HG03175 (cell line): ENCODE data around the gene DOCK11.

ENCODE experiments used
- ATAC-seq: cut with Tn5 transposase; IDR thresholded peaks from one replicate; pipeline ENCODE4 v1.9.1; 2021; ENCODE audit warnings: mild to moderate bottlenecking, moderate library complexity; ENCODE audit not compliant: unreplicated experiment

Gene DOCK11

DNA sequence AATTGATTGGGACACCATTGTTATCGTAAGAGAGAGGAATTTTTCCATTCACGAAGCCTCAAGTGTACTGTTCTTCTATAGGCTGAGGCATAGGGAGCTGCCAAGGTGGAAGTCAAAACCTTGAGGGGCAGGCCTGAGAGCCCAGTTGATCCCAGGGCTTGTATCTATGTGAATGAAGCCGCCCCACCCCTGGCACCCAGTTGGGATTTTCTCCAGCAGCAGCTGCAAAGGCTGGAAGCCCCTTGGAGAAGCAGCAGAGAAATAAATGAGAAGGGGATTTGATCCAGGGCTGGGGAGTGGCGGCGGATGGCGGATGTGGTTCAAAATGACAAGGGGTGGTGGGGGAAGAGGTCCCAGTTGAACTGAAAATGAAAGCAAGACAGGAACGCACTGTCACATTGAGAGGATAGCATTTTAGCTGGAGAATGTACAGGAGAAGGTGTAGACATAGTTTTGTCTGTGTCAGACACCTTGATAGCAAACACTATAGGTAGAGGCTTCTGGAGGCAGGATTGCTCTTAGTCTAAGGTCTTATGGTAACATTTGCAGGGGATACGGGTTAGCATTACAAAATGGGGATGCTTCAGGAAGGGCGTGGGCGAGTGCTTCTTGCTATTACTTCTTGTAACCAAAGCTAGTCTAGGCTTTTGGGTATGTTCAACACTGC lies 32.6 kb downstream of the DOCK11 start:
- ATAC-seq = peak; percentile 84

DNA sequence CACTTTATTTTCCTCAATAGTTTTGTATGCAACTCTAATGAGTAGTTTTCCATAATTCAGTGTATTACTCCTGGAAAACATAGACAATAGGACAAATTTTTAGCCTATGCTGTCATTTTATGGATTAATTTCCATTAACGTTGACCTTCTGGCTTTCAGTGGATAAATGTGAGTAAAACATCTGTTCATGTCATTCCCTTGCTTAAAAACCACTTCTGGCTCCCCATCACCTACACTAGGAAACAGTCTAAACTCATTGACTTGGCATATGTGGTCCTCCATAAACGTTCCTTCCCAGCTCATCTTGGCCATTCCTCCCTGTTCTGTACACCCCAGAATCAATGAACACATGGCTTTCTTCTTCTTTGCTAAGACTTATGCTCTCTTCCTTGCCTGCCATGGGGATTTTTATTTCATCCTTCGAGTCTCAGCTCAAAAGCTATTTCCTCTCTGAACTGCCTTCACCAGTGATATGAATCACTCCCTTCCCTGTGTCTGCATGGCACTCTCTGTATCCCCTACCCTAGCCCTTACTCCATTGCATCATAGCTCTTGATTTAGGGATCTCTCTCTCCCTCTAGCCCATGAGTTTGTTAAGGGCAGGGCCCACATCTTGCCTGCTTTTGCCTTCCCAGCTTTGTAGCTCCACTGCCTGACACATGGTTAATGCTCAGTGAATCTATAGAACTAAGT lies 34.8 kb downstream of the DOCK11 start:
- no peak for ATAC-seq

DNA sequence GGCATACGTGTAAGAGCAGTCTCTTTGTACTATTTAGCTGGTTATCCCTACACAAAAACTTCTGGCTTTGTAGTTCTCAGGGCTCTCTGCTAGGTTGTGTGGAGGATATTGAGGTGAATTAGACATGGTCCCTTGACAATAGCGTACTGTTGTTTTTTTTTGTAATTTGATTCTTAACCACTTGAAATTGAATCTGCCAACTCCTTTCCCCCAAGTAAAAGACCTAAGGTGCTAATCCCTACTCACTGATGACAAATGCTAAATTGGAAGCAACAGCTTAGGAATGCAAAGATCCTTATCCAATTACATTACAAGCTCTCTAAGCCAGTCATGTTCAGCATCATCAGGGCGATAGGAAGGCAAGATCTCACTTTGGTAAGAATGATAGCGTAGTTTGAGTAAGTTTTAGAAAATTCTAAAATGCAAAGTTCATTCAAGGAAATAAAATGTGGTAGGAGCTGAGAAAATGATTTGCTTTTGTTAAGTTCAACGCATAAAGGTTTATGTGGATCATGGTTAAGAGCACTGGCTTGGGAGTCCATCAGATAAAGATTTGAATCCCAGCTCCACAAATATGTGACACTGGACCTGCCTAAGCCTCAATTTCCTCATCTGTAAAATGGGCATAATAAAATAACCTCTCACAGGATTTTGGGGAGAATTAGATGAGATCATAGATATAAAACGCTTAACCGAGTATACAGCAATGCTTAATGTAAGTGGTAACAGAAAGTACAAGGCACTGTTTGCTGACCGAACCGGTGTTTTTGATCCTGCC lies 39.3 kb downstream of the DOCK11 start:
- ATAC-seq = no peak

DNA sequence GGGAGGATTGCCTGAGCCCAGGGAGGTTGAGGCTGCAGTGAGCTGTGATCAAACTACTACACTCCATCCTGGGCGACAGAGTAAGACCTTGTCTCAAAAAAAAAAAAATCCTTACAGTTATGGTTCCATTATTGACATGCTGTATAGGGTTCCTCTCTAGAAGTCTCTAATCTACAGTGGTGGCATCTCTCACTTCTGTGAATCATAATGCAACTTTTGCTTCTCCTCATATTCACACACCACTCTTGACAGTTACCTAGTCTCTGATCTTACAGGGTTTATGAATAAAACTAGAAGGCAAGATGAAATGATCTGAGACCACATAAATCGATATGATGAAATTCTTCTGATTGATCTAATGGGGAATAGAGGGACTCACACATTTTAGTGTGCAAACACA lies 40.6 kb downstream of the DOCK11 start:
- ATAC-seq = peak; percentile 51

DNA sequence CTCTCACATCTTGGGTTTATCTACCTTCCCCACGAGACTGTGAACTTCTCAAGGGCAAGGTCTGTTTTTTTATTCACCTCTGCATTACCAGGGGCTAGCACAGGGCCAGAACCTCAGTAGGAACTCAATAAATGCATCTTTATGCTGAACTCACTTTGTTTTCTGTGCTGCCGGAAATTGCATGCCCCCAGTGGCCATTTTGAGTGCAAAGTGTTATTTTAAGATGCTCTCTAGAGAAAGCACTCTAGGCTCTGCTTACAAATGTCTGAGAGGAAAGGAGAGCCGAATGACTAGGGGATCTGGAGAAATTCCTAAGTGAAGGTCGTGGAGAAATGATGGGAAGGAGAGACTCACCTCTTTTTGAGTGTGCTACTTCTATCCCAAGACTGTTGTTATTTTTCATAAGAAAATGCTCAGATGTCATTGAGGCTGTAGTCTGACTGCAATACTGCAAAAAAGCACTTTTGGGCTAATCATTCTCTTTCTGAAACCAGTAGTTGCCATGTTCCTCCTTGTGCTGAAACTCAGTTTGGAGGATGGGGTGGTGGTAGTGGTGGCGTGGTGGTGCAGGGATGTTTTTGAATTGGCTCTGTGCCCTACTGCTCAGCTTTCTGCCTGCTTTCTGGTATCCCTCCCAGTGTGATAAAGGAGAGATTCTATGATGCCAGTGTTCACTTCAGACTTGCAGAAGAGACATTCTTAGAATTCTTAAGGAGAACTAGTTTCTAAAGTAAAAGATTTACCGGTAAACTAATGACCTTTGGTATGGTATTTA lies 41.3 kb downstream of the DOCK11 start:
- peak; percentile 75 for ATAC-seq

DNA sequence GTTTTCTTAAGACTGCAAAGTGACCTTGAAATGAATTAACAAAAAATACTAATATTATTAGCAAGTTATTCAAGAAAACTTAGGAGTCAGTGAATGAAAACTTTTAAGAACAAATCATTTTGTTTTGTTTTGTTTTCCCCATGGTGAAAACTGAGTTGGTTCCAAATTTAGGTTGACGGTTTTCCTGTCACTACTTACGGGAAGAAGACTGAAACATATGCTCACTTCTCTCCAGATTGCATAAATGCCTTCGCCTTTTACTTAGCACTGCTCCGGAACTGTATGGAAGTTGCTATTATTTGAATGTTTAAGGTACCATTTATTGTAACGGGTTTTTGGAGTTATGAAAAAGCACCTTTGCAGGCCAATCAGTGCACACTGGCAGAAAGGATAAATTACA lies 42.8 kb downstream of the DOCK11 start:
- no peak for ATAC-seq

DNA sequence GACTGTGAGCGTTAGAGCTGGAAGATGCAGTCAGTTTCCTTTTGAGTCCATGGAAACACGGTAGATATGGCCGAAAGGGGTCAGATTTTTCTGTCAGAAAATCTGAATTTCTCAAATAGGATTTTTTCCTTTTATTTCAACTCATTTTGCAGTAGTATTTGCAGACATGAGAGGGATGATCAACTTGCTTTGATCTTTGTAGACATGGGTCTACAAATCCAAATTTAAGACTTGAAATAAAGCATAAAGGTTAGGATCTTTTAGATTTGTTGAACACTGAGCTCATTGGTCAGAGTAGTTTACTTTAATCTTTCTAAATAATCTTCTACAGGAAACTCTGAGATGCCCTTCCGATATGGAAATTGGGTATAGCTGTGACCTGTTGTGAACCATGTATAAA lies 44.7 kb downstream of the DOCK11 start:
- no peak for ATAC-seq

DNA sequence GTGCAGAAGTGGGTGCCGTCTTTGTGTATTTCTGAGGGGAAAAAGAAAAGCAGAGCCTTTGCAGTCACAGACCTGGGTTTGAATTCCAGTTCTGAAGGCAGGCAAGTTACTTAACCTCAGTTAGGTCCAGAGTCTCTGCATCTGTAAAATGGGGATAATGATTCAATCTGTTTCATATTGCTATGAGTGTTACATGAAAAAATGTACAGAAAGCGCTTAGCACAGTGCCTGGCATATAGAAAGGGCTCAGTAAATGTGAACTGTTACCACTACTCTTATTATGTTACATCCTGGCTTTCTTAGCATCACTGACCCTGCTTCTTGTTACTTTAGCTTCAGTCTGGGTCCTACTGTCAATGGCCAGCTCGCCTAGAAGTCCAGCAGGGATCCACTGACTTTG lies 45.9 kb downstream of the DOCK11 start:
- no peak for ATAC-seq

DNA sequence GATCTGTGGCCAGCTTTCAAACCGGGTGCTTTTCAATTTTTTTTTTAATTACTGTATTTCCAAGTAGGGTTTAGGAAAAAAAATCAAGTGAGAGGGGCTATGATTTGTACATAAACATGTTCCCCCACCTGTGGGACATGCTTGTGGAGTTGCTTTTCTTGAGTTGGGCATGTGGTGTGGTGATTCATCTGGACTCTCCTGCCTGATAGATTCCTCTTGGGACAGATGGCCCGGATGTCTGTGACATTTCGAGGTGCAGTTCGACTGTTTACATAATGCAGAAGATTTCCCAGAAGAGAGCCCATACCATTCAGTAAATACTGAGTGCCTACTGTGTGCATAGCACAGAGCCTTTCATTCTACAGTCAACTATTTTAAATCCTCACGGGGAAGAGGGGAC lies 49.9 kb downstream of the DOCK11 start:
- no peak for ATAC-seq

DNA sequence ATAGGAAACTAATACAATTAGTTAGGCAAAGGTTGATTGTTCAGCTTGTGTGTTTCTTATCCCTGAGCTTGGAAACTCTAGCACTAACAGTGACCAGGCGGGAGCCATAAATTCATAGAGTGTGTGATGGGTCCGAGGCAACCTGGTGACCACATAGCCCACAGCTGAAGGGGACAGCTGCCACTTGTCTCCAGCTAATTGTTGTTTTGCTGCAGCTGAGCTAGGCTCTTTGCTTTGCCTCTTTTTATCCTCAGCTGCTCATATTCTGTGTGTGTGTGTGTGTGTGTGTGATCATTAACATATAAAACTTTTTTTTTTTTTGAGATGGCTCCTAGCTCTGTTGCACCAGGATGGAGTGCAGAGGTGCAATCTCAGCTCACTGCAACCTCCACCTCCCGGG lies 53.2 kb downstream of the DOCK11 start:
- ATAC-seq = no peak

DNA sequence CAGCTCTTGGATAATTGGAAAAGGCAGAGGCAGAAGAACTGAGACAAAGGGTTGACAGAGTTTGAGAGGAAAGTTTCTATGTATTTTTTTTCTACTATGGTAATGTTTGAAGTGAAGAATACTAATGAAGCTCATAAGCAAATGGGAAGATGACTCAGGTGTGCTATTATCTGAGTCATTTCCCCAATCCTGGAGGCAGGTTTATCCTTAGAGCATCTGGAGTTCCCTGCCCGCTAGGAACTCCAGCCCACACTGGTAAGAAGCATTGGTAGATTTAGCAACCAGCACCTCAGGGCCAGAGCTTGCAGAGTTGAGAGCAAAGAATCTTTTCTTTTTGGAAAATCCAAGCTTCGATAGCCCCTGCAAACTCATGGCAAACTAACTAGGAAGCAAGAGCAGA lies 55.2 kb downstream of the DOCK11 start:
- ATAC-seq = no peak

DNA sequence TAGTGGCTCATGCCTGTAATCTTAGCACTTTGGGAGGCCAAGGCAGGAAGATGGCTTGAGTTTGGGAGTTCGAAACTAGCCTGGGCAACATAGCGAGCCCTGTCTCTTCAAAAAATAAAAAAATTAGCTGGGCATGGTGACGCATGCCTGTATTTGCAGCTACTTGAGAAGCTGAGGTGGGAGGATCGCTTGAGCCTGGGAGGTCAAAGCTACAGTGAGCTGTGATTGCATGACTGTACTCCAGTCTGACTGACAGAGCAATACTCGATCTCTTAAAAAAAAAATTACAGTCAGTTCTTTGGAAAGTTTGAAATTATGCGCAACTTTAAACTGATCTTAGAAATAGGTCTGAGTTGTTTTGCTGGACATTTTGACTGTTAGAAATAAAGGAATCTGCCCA lies 55.8 kb downstream of the DOCK11 start:
- no peak for ATAC-seq

DNA sequence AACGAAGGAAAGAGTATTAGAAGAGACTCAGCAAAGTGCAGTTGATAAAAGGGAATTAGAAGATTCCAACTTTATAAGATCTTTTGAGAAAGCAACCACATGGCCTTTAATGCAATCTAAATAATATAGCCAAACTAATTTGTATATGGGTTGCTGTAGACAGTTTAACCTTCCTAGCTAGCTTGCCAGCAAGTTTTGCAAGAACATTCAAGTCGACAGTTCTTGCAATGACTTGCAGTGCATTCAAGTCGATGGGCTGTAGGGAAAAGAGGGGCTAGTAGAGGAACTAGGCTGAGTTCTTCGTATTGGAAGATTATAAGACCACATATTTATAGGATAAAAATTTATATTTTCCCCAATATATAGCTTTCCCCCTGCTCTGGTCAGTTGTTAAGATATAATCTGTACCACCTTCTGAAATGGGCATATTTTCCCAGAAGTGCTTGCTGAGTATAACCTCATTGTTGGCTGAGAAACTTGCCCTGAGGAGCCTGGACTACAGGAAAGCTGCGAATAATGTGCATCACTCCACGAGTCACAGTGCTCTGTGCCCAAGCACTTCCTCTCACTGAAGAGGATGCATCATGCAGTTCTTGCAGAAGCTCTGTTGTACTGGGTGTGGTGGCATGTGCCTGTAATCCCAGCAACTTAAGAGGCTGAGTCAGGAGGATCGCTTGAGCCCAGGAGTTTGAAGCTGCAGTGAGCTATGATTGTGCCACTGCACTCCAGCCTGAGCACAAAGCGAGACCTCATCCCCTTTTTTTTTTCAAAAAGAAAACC lies 56.7 kb downstream of the DOCK11 start:
- no peak for ATAC-seq

DNA sequence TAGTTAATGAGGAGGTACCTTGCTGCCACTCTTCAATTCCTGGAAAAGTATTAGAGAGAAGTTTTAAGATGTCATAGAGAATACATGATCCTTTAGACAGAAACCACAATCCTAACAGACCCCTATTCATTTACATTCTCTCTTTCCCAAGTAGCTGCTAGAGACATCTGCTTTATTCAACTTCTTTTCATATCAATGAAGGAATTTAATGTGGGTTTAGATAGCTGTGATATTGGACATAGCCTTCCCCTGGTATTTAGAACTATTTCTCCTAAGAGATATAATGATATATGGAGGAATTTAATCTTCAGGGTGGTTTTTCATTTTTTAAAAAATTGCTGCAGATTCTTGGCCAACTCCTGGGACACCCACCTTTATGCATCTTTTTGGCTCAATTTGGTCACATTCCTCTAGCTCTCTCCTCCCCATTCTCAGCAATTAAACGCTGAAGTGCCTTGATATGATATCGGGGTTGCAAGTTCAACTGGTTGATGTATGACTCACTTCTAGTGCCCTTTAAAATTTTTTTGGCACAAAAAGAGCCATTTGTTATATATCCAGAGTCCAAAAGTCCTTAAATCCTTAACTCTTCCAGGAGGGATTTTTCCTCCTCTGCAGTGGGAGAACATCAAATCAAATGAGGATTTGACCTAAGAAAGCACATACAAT lies 57.6 kb downstream of the DOCK11 start:
- no peak for ATAC-seq

DNA sequence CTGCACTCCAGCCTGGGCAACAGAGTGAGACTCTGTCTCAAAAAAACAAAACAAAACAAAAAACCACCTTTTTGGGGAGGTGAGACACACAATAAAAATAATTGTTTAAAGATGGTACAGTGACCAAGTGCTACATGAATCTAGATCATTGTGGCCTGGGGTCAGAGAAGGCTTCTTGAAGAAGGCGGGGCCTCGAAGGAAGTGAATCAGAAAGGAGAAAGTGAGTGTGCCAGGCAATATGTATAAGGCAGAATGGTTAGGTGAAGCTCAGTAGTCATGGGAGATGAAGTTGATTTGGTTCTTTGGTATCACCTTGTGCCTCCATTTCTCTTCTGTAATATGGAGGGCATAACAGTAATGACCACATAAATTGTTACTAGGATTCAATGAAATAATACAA lies 58.9 kb downstream of the DOCK11 start:
- no peak for ATAC-seq

DNA sequence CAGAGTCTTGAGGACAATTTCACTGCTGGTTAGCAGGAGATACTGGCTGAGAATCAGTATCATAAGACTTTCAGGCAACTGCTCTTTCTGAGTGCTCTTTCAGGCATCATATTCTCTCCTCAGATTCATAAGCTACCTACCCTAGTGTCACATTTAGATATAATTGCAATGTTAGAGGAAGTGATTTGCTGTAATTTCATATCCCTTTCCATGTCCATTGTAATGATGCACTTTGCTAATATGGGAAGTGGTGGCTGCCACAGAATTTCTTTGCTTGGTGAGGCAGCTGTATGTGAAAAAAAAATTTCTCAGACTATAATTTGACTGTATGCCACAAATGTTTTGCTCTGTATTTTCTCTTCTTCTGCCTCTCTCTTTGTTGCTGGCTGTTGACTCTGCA lies 63.3 kb downstream of the DOCK11 start:
- no peak for ATAC-seq

DNA sequence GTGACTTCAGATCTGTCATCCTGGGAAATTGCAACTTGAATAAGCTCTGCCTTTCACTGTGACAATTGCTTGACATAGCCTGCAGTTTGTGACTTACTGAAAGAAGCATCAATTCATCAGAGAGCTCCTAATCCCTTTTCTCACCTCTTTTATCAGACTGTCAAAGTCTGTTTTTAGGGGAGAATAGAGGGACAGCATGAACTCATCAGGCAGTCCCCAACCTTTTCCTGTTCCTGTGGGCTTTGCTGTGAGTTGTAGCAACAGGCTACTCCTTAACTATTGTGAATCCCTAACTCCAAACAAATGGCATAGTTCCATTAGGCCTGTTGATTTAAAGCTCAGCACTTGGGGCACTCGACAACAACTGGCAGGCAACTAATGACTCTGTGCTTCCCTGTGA lies 64.9 kb downstream of the DOCK11 start:
- no peak for ATAC-seq

DNA sequence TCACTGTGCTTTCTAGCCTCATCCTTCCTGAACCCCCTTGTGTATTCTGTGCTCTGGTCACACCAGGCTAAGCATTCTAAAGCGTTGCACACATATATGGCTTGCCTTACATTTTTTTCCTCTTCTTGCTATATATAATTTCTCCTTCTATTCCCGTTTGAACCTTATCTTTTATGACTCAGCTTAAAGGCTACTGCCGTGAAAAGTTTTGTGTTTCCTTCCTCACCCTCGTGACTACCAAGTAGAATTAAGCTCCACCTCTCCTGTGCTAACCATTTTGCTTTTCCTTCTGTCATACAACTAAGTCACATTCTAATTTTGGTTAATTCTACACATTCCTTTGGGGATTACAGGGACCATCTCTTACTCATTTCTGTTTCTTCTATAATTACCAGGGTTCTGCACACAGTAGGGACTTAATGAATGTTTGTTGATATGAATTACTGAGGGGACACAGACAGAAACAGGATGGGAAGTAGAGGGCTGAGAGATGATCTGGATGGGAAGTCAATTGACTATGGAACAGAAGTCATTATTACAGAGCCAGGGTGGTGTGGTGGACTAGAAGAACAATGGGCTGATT lies 67.1 kb downstream of the DOCK11 start:
- ATAC-seq = no peak

DNA sequence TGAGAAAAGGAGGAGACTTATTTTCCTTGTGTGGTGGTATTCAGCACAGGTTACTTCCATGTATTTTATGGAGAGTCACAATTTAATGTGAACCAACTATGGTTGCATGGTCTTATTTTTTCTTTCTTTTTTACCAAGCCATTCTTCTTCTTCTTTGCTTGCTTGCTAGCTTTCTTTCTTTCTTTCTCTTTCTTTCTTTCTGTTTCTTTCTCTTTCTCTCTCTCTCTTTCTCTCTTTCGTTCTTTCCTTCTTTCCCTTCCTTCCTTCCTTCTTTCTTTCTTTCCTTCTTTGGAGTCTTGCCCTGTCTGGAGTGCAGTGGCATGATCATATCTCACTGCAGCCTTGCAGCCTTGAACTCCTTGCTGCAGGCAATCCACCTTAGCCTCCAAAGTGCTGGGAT lies 68.9 kb downstream of the DOCK11 start:
- no peak for ATAC-seq

DNA sequence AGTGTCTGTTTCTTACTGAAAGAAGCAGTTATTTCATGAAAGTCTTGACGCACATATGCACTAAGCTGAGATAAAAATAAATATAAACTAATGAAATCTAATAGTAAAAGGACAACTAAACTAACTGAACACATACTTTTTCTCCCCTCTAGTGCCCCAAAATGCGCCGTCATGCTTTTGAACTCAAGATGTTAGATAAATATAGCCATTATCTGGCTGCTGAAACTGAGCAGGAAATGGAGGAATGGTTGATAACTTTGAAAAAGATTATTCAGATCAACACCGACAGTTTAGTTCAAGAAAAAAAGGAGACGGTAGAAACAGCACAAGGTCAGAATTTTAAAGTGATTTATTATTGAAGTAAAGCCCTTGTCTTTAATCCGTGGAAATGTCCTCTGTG lies 70.2 kb downstream of the DOCK11 start:
- no peak for ATAC-seq
